Measurements from ENCODE around the gene OCA2. TPM values are rescaled to one million over a fixed set of nuclear protein-coding genes. Genes with fewer than 3 reads are reported as not detected.

OCA2 gene
- total RNA-seq, 1 experiment from 2014 or later, result not detected

DNA sequence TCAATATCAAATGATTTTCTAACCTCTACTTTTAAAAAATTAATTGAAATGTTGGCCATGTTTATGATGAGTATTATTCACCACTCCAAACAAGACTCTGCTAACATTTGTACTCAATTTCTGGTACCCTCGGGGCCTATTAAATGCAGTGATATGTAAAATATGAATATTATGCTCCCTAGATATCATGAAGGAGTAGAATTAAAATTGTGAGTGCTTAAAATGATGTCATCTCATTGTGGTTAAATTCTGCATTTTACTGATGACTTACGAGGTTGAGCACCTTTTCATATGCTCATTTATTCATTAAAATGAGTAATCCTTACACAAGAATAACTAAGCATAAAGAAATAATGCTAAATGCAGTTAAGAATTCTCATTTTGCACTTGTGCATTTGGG, 159.9 kb downstream of the OCA2 start:
- ChIA-PET CTCF (no interaction called here), POLR2A (no interaction called here)
- Mint-ChIP-seq H3K4me3 (ENCODE audit: unreplicated experiment) (no peak overlapping the region), H3K27ac (ENCODE audit: low read depth, unreplicated experiment) (no peak overlapping the region), H3K9me3 (ENCODE audit: unreplicated experiment) (peaks cover 35% of the 10 kb centered on the region), H3K4me1 (ENCODE audit: insufficient read depth, unreplicated experiment) (no peaks in the 10 kb centered on the region), H3K36me3 (ENCODE audit: insufficient read depth, unreplicated experiment) (no peaks in the 10 kb centered on the region), H3K27me3 (ENCODE audit: insufficient read depth, unreplicated experiment) (no peaks in the 10 kb centered on the region)
- no peak for DNase-seq (ENCODE audit: unreplicated experiment)
- intact Hi-C loops (cut with micrococcal nuclease), result no loop called here
- TF ChIP-seq, protein P1, sequence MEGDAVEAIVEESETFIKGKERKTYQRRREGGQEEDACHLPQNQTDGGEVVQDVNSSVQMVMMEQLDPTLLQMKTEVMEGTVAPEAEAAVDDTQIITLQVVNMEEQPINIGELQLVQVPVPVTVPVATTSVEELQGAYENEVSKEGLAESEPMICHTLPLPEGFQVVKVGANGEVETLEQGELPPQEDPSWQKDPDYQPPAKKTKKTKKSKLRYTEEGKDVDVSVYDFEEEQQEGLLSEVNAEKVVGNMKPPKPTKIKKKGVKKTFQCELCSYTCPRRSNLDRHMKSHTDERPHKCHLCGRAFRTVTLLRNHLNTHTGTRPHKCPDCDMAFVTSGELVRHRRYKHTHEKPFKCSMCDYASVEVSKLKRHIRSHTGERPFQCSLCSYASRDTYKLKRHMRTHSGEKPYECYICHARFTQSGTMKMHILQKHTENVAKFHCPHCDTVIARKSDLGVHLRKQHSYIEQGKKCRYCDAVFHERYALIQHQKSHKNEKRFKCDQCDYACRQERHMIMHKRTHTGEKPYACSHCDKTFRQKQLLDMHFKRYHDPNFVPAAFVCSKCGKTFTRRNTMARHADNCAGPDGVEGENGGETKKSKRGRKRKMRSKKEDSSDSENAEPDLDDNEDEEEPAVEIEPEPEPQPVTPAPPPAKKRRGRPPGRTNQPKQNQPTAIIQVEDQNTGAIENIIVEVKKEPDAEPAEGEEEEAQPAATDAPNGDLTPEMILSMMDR (IDR thresholded peaks at IDR 0.05; ENCODE audit: unreplicated experiment), result no peak
- no TSS peak for BruUV-seq (replicated peaks)

DNA sequence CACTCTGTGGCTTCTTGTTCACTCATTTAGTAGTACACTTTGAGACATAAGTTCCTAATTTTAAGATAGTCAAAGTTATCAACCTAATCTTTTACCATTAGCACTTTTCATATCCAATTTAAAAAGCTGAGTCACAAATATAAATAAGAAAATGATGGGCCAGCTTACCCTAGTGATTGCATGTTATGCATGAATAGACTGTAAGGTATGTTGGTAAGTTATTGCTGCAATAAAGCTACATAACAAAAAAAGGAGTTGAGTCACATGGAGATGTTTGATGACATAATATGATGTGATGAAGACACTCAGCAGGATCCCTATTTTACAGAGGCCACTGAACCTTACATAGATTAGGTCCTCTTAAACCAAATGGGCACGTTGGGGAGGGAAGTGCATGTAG, 161.3 kb downstream of the OCA2 start:
- Mint-ChIP-seq H3K36me3 (ENCODE audit: insufficient read depth, unreplicated experiment) (no peaks in the 10 kb centered on the region), H3K27ac (ENCODE audit: low read depth, unreplicated experiment) (no peak overlapping the region), H3K9me3 (ENCODE audit: unreplicated experiment) (peaks cover 33% of the 10 kb centered on the region), H3K27me3 (ENCODE audit: insufficient read depth, unreplicated experiment) (no peaks in the 10 kb centered on the region), H3K4me1 (ENCODE audit: insufficient read depth, unreplicated experiment) (no peaks in the 10 kb centered on the region), H3K4me3 (ENCODE audit: unreplicated experiment) (no peak overlapping the region)
- POLR2A ChIA-PET, result no interaction called here
- intact Hi-C loops (cut with micrococcal nuclease), result no loop called here
- TF ChIP-seq, protein P1 (IDR thresholded peaks at IDR 0.05; ENCODE audit: unreplicated experiment), result no peak
- CTCF ChIA-PET, result no interaction called here
- no peak for DNase-seq (ENCODE audit: unreplicated experiment)
- no TSS peak for BruUV-seq (replicated peaks)

DNA sequence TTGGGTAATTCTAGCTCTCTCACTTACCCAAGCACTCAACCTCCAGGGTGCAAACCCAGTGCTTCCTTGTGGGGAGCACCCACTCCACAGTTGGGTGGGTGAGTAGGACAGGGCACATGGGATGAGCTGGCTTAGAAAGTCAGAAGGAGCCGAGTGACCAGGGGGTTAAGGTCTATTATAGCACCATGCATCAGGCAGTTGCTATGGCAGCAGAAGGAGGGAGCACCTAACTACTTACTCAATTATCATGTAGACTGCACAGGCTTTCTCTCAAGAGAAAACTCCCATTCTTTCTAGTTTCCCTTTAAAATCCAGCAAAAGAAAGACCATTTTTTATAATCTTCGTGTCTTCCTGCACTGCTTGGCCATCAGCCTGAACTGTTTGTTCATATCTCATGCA, 163.0 kb downstream of the OCA2 start:
- TF ChIP-seq, protein P1 (IDR thresholded peaks at IDR 0.05; ENCODE audit: unreplicated experiment), result no peak
- intact Hi-C loops (cut with micrococcal nuclease), result no loop called here
- ChIA-PET POLR2A (no interaction called here), CTCF (no interaction called here)
- Mint-ChIP-seq H3K9me3 (ENCODE audit: unreplicated experiment) (peaks cover 37% of the 10 kb centered on the region), H3K27ac (ENCODE audit: low read depth, unreplicated experiment) (no peak overlapping the region), H3K4me1 (ENCODE audit: insufficient read depth, unreplicated experiment) (no peaks in the 10 kb centered on the region), H3K4me3 (ENCODE audit: unreplicated experiment) (no peak overlapping the region), H3K27me3 (ENCODE audit: insufficient read depth, unreplicated experiment) (no peaks in the 10 kb centered on the region), H3K36me3 (ENCODE audit: insufficient read depth, unreplicated experiment) (no peaks in the 10 kb centered on the region)
- no TSS peak for BruUV-seq (replicated peaks)
- DNase-seq (ENCODE audit: unreplicated experiment), result no peak

DNA sequence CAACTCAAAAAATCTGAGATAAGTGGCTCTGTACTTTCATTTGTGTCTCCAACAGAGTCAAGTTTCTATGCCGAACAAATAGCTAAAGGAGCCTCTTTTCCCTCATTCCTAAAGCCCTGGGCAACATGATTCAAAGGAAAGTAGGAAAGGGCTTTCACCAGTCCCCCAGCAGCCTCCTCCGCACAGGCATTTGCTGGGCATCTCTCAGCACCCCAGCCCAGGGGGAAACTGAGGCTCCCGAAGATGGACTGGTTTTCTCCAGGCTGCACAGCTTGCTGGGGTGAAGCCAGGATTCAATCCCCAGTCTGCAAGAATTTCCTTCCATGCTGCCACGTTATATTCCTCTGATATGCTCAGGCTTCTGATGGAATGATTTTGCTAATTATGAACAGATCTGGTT, 163.8 kb downstream of the OCA2 start:
- intact Hi-C loops (cut with micrococcal nuclease), result no loop called here
- BruUV-seq (replicated peaks), result no TSS peak
- ChIA-PET CTCF (no interaction called here), POLR2A (no interaction called here)
- peaks cover 33% of the 10 kb centered on the region for H3K9me3 Mint-ChIP-seq (ENCODE audit: unreplicated experiment)
- H3K4me1 Mint-ChIP-seq (ENCODE audit: insufficient read depth, unreplicated experiment), result no peaks in the 10 kb centered on the region
- H3K36me3 Mint-ChIP-seq (ENCODE audit: insufficient read depth, unreplicated experiment), result no peaks in the 10 kb centered on the region
- no peak overlapping the region for H3K27ac Mint-ChIP-seq (ENCODE audit: low read depth, unreplicated experiment)
- no peak for DNase-seq (ENCODE audit: unreplicated experiment)
- H3K4me3 Mint-ChIP-seq (ENCODE audit: unreplicated experiment), result no peak overlapping the region
- TF ChIP-seq, protein P1 (IDR thresholded peaks at IDR 0.05; ENCODE audit: unreplicated experiment), result no peak
- H3K27me3 Mint-ChIP-seq (ENCODE audit: insufficient read depth, unreplicated experiment), result no peaks in the 10 kb centered on the region
